Natural killer cell (primary cell): ENCODE measurements around the gene SLC16A6. TPM values are rescaled to one million over a fixed set of nuclear protein-coding genes. Genes with fewer than 3 reads are reported as not detected.

Experiments used
- ATAC-seq, 3 donors: fragments of 150-1000 bp in 2 of 3; fragments of 200-7000 bp in 1 of 3; cut with Tn5 transposase; 1 replicate in 1 of 3; 2 replicates in 2 of 3; pipeline ENCODE4 v1.10.0; 2021; ENCODE audit warnings: mild to moderate bottlenecking in 2 of 3, moderate library complexity in 2 of 3
- DNase-seq, 2 donors: peaks; one replicate each; pipeline versions ENCODE4 v3.0.0 to v3.0.0-alpha.2; 2013 to 2021; ENCODE audit warnings: mixed read lengths in 1 of 2
- H3K27ac ChIP-seq: one replicate; pipeline ENCODE4 v1.5.1; 2013; ENCODE audit warnings: mild to moderate bottlenecking, low read length
- H3K27me3 ChIP-seq: one replicate; pipeline ENCODE4 v1.6.1; 2013; ENCODE audit warnings: low read length; ENCODE audit not compliant: control insufficient read depth, insufficient read depth
- H3K36me3 ChIP-seq: one replicate; pipeline ENCODE4 v1.6.1; 2013; ENCODE audit warnings: low read length; ENCODE audit not compliant: control insufficient read depth, insufficient read depth
- H3K4me1 ChIP-seq: one replicate; pipeline ENCODE4 v1.6.1; 2013; ENCODE audit warnings: low read length; ENCODE audit not compliant: control insufficient read depth, insufficient read depth
- H3K4me3 ChIP-seq: one replicate; pipeline ENCODE4 v1.5.1; 2013; ENCODE audit warnings: low read length
- H3K9me3 ChIP-seq: one replicate; pipeline ENCODE4 v1.6.1; 2013; ENCODE audit warnings: low read length; ENCODE audit not compliant: control insufficient read depth, insufficient read depth
- H3K27ac Mint-ChIP-seq, 2 donors: one replicate each; pipeline ENCODE4 v1.8.0; 2022; ENCODE audit warnings: mild to moderate bottlenecking in 2 of 2, mixed read lengths in 2 of 2, moderate library complexity in 1 of 2
- H3K27me3 Mint-ChIP-seq, 2 donors: one replicate each; pipeline ENCODE4 v1.8.0; 2022; ENCODE audit warnings: low read depth in 2 of 2, mixed read lengths in 2 of 2
- H3K36me3 Mint-ChIP-seq: one replicate; pipeline ENCODE4 v1.8.0; 2022; ENCODE audit warnings: mixed read lengths
- H3K4me1 Mint-ChIP-seq, 2 donors: one replicate each; pipeline ENCODE4 v1.8.0; 2022; ENCODE audit warnings: mixed read lengths in 2 of 2
- H3K4me3 Mint-ChIP-seq: one replicate; pipeline ENCODE4 v1.8.0; 2022; ENCODE audit warnings: mild to moderate bottlenecking, moderate library complexity, mixed read lengths
- H3K9me3 Mint-ChIP-seq, 2 donors: one replicate each; pipeline ENCODE4 v1.8.0; 2022; ENCODE audit warnings: mixed read lengths in 2 of 2
- WGBS: methylation state at CpG from one replicate; pipeline ENCODE4 v1.1.7; 2013; ENCODE audit warnings: missing lambda C conversion rate; ENCODE audit not compliant: insufficient coverage; 5-methylcytosine and 5-hydroxymethylcytosine counted together
- intact Hi-C: fragments of 100-400 bp; cut with micrococcal nuclease; formaldehyde crosslinking; loops from one replicate; pipeline ENCODE4 v1.14.2; 2022
- total RNA-seq, 4 donors: library from RNA; stranded (reverse); fragments of 120-200 nt in 1 of 4; gene quantifications; one replicate each; pipeline versions ENCODE4 v1.2.3 to v1.2.4, GENCODE V29; 2013 to 2022
- TF ChIP-seq, protein P1 (sequence below): fragments of 200-600 bp; IDR thresholded peaks from one replicate; pipeline ENCODE4 v1.8.0; 2022; ENCODE audit warnings: antibody characterized with exemption

Gene SLC16A6
- total RNA-seq, 3 donors from 2014 or later (not counting 1 experiment from before 2014, with no cell fraction given), result 16.5 to 20.9 (median 19.4) TPM

DNA sequence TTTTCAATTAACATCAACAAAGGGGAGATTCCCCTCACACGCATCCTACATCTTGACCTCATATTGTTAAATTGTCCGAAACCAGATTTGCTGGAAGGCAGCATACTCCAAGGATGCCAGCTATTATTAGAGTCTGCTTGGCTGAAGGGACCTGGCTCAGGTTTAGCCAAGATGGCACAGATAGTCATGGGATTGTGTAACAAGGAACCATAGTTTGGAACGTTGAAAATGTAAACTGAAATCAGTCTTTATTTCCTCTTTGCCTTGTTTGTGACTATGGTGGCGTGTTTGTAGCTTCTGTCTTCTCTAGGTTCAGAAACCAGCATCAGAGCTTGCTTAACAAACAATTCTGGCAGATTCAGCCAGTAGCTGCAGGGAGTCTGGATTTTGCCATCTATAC is 6.3 kb upstream of the SLC16A6 start:
- intact Hi-C loops, result loop anchor here (2.0 to 10.0 kb wide), 3 partner anchors 16 to 138 kb away; no protein-coding TSS in a partner anchor
- Mint-ChIP-seq H3K27ac (peak overlapping the region; percentile 89 to 91), H3K4me3 (peak overlapping the region; percentile 73), H3K9me3 (no peaks in the 10 kb centered on the region), H3K4me1 (peaks cover 55 to 57% of the 10 kb centered on the region in 2 donors), H3K27me3 (no peaks in the 10 kb centered on the region), H3K36me3 (no peaks in the 10 kb centered on the region)
- TF ChIP-seq, protein P1, sequence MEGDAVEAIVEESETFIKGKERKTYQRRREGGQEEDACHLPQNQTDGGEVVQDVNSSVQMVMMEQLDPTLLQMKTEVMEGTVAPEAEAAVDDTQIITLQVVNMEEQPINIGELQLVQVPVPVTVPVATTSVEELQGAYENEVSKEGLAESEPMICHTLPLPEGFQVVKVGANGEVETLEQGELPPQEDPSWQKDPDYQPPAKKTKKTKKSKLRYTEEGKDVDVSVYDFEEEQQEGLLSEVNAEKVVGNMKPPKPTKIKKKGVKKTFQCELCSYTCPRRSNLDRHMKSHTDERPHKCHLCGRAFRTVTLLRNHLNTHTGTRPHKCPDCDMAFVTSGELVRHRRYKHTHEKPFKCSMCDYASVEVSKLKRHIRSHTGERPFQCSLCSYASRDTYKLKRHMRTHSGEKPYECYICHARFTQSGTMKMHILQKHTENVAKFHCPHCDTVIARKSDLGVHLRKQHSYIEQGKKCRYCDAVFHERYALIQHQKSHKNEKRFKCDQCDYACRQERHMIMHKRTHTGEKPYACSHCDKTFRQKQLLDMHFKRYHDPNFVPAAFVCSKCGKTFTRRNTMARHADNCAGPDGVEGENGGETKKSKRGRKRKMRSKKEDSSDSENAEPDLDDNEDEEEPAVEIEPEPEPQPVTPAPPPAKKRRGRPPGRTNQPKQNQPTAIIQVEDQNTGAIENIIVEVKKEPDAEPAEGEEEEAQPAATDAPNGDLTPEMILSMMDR, result no peak
- Histone ChIP-seq H3K4me3 (no peak overlapping the region), H3K4me1 (peaks cover 53% of the 10 kb centered on the region), H3K36me3 (no peaks in the 10 kb centered on the region), H3K27ac (peak overlapping the region; percentile 78), H3K9me3 (no peaks in the 10 kb centered on the region), H3K27me3 (no peaks in the 10 kb centered on the region)
- WGBS, result 49% methylated on average over 4 of the region's 4 CpGs
- ATAC-seq (no peak), DNase-seq (peak in 1 of 2 donors; percentile 38)

DNA sequence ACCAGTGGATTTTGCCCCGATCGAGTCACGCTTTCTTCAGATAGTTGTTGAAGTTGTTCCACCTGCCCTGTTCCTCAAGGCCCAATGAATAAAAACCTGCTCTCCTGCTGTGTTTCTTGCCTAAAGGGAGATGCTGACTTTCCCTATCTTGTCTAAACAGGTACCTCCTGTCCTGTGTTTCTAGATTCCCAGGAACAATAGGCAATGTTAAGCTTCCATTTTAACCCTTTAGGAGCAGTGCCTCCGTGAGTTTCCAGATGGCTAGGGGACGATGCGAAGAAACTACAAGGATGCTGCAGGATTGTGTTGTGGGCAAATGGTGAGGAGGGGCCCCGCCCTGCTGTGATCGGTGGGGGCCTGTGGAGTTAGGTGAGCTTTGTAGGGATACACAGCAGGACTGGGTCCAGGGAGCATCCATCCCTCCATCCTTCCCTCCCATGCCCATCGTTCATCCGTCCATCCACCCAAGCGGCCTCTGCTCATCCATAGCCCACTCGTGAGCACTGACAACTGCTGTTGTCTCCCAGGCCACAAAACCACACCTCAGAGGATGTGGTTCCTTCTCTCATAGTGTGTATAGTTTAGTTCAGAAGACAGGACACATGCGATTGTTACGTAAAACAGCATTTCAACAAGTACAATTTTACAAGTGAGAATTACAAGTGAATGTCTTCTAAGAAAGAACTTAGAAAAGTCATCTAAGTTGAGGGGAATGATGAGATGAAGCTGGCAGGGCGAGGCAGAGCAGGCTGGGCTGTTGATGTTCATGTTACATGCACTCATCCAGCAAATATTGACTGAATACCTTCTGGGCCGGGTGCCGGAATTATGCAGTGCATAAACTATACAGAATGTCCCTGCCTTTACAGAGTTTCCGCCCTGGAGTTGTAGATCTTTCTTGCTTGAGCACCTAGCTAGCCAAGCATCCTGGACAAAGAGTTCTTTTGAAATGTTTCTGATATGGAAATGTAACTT is 5.6 kb upstream of the SLC16A6 start:
- H3K9me3 ChIP-seq, result no peaks in the 10 kb centered on the region
- H3K4me3 ChIP-seq, result no peak overlapping the region
- no peaks in the 10 kb centered on the region for H3K9me3 Mint-ChIP-seq
- H3K4me3 Mint-ChIP-seq, result peak overlapping the region; percentile 73
- peak; percentile 43 to 62 (median 59) for ATAC-seq
- H3K27ac Mint-ChIP-seq, result peak overlapping the region; percentile 89 to 91
- peak; percentile 56 to 91 for DNase-seq
- H3K27ac ChIP-seq, result peak overlapping the region; percentile 78
- intact Hi-C loops, result loop anchor here (1.0 to 10.0 kb wide), 4 partner anchors 16 to 138 kb away; no protein-coding TSS in a partner anchor
- 52% methylated on average over 13 of the region's 18 CpGs for WGBS
- H3K36me3 Mint-ChIP-seq, result no peaks in the 10 kb centered on the region
- peaks cover 53 to 55% of the 10 kb centered on the region in 2 donors for H3K4me1 Mint-ChIP-seq
- H3K27me3 ChIP-seq, result no peaks in the 10 kb centered on the region
- H3K36me3 ChIP-seq, result no peaks in the 10 kb centered on the region
- TF ChIP-seq, protein P1, result no peak
- peaks cover 55% of the 10 kb centered on the region for H3K4me1 ChIP-seq
- H3K27me3 Mint-ChIP-seq, result no peaks in the 10 kb centered on the region

DNA sequence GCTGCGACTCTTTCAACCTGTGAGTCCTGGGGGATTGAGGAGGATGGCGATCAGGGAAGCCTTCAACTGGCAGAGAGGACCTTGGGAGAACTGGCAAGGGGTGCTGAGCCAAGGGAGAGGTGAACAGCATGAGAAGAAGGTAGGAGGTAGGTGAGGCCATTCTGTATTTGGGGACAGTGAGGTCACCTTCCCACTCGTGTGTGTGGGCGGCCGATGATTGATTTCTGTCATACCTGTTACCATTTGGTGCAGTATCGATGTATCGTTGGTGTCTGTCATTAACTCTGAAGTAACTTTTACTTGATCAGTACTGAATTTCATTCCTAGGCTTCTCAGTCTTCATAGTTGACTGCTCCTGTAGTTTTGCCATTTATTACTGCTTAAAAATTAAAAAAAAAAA is 4.2 kb upstream of the SLC16A6 start:
- Mint-ChIP-seq H3K27me3 (no peaks in the 10 kb centered on the region), H3K4me1 (peaks cover 58 to 59% of the 10 kb centered on the region in 2 donors), H3K4me3 (peak overlapping the region; percentile 69), H3K27ac (peak overlapping the region; percentile 54 to 99), H3K36me3 (no peaks in the 10 kb centered on the region), H3K9me3 (no peaks in the 10 kb centered on the region)
- no peaks in the 10 kb centered on the region for H3K27me3 ChIP-seq
- ATAC-seq (no peak), DNase-seq (no peak)
- H3K36me3 ChIP-seq, result no peaks in the 10 kb centered on the region
- H3K27ac ChIP-seq, result no peak overlapping the region
- H3K4me1 ChIP-seq, result peaks cover 61% of the 10 kb centered on the region
- intact Hi-C loops, result loop anchor here (10.0 kb wide), 1 partner anchor 140 kb away; no protein-coding TSS in a partner anchor
- H3K4me3 ChIP-seq, result no peak overlapping the region
- WGBS, result 91% methylated on average over 7 of the region's 7 CpGs
- no peaks in the 10 kb centered on the region for H3K9me3 ChIP-seq
- TF ChIP-seq, protein P1, result no peak
